GM12873 (cell line): ENCODE data around the gene PCYOX1L.

Experiments used
- CTCF ChIP-seq: IDR thresholded peaks from 2 replicates; pipeline ENCODE4 v1.5.1; 2012; ENCODE audit warnings: low read depth, mild to moderate bottlenecking, moderate library complexity, low read length, control low read depth; ENCODE audit not compliant: insufficient read depth; ENCODE audit errors: missing control alignments

Gene PCYOX1L

GRCh38 chr5:149410721-149411432 lies 53.0 kb downstream of the PCYOX1L start:
- no peak for TF ChIP-seq CTCF

GRCh38 chr5:149411738-149412519 lies 54.1 kb downstream of the PCYOX1L start:
- no peak for TF ChIP-seq CTCF

- TF ChIP-seq CTCF: no peak
Observed at GRCh38 chr5:149412783-149413476, 55.1 kb downstream of the PCYOX1L start.

- TF ChIP-seq CTCF: no peak
Observed at GRCh38 chr5:149413477-149414210, 55.8 kb downstream of the PCYOX1L start.

- TF ChIP-seq CTCF: no peak
Observed at GRCh38 chr5:149414405-149415065, 56.7 kb downstream of the PCYOX1L start.

GRCh38 chr5:149415066-149415967 lies 57.5 kb downstream of the PCYOX1L start:
- no peak for TF ChIP-seq CTCF
